ENCODE data around the gene STAC2. TPM values are rescaled to one million over a fixed set of nuclear protein-coding genes. Genes with fewer than 3 reads are reported as not detected.

STAC2 gene
- total and polyA plus RNA-seq, 2 of the 13 experiments (the other 11 are each of a cell fraction or from before 2014, with no cell fraction given) = not detected

DNA sequence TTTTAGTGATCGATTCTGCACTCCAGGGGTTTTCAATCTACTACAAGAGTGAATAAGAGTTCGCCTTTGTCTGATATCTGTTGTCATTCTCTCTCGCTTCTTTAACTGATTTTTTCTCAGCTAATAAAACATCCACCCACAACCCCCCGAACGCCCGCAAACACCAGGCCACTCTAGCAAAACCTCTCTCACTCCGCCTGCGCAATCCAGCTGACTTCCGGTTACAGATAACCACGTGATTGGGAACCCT, 26.0 kb downstream of the STAC2 start (continued):
- no peak for TF ChIP-seq SOX13 (IDR thresholded peaks at IDR 0.05)
- no peak for TF ChIP-seq SOX13 (CRISPR knock-in tag; conservative IDR thresholded peaks at IDR 0.05 in 1 of 2, IDR thresholded peaks at IDR 0.05 in 1 of 2)
- TF ChIP-seq, protein P1, sequence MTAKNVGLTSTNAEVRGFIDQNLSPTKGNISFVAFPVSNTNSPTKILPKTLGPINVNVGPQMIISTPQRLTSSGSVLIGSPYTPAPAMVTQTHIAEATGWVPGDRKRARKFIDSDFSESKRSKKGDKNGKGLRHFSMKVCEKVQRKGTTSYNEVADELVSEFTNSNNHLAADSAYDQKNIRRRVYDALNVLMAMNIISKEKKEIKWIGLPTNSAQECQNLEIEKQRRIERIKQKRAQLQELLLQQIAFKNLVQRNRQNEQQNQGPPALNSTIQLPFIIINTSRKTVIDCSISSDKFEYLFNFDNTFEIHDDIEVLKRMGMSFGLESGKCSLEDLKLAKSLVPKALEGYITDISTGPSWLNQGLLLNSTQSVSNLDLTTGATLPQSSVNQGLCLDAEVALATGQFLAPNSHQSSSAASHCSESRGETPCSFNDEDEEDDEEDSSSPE (CRISPR knock-in tag; IDR thresholded peaks at IDR 0.05) = peak; percentile 10; the same call in 1 of the 2 replicates
- 0 out of 2 replicates have a peak, but pooled peaks have one; percentile 1 for TF ChIP-seq ZNF20 (CRISPR knock-in tag; IDR thresholded peaks at IDR 0.05)
- TF ChIP-seq, protein P2, sequence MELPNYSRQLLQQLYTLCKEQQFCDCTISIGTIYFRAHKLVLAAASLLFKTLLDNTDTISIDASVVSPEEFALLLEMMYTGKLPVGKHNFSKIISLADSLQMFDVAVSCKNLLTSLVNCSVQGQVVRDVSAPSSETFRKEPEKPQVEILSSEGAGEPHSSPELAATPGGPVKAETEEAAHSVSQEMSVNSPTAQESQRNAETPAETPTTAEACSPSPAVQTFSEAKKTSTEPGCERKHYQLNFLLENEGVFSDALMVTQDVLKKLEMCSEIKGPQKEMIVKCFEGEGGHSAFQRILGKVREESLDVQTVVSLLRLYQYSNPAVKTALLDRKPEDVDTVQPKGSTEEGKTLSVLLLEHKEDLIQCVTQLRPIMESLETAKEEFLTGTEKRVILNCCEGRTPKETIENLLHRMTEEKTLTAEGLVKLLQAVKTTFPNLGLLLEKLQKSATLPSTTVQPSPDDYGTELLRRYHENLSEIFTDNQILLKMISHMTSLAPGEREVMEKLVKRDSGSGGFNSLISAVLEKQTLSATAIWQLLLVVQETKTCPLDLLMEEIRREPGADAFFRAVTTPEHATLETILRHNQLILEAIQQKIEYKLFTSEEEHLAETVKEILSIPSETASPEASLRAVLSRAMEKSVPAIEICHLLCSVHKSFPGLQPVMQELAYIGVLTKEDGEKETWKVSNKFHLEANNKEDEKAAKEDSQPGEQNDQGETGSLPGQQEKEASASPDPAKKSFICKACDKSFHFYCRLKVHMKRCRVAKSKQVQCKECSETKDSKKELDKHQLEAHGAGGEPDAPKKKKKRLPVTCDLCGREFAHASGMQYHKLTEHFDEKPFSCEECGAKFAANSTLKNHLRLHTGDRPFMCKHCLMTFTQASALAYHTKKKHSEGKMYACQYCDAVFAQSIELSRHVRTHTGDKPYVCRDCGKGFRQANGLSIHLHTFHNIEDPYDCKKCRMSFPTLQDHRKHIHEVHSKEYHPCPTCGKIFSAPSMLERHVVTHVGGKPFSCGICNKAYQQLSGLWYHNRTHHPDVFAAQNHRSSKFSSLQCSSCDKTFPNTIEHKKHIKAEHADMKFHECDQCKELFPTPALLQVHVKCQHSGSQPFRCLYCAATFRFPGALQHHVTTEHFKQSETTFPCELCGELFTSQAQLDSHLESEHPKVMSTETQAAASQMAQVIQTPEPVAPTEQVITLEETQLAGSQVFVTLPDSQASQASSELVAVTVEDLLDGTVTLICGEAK (IDR thresholded peaks at IDR 0.05) = 0 out of 2 replicates have a peak, but pooled peaks have one; percentile 10
- TF ChIP-seq, protein P2 (CRISPR knock-in tag; IDR thresholded peaks at IDR 0.05) = no peak
- peak; percentile 20; the same call in 1 of the 2 replicates for TF ChIP-seq FOXA3 (CRISPR knock-in tag; IDR thresholded peaks at IDR 0.05)
- TF ChIP-seq, protein P3, sequence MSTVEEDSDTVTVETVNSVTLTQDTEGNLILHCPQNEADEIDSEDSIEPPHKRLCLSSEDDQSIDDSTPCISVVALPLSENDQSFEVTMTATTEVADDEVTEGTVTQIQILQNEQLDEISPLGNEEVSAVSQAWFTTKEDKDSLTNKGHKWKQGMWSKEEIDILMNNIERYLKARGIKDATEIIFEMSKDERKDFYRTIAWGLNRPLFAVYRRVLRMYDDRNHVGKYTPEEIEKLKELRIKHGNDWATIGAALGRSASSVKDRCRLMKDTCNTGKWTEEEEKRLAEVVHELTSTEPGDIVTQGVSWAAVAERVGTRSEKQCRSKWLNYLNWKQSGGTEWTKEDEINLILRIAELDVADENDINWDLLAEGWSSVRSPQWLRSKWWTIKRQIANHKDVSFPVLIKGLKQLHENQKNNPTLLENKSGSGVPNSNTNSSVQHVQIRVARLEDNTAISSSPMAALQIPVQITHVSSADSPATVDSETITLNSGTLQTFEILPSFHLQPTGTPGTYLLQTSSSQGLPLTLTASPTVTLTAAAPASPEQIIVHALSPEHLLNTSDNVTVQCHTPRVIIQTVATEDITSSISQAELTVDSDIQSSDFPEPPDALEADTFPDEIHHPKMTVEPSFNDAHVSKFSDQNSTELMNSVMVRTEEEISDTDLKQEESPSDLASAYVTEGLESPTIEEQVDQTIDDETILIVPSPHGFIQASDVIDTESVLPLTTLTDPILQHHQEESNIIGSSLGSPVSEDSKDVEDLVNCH (CRISPR knock-in tag; IDR thresholded peaks at IDR 0.05) = no peak
- 0 out of 2 replicates have a peak, but pooled peaks have one; percentile 4 for TF ChIP-seq GFI1 (CRISPR knock-in tag; IDR thresholded peaks at IDR 0.05; ENCODE audit: borderline replicate concordance)
- peak; percentile 94 for TF ChIP-seq POLR2G (IDR thresholded peaks at IDR 0.05; ENCODE audit: low read depth, low read length)
- 0 out of 2 replicates have a peak, but pooled peaks have one; percentile 1 for TF ChIP-seq ZNF558 (CRISPR knock-in tag; IDR thresholded peaks at IDR 0.05; ENCODE audit: borderline replicate concordance)
- TF ChIP-seq, protein P4, sequence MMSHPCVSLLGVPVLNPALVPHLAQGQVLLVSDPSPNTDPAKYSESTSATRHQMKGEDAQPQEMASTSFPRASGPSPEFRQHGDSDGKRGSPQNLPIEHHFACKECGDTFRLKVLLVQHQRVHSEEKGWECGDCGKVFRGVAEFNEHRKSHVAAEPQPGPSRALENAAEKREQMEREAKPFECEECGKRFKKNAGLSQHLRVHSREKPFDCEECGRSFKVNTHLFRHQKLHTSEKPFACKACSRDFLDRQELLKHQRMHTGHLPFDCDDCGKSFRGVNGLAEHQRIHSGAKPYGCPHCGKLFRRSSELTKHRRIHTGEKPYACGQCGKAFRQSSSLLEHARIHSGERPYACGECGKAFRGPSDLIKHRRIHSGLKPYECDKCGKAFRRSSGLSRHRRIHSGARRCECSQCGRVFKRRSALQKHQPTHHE (CRISPR knock-in tag; IDR thresholded peaks at IDR 0.05; ENCODE audit: borderline replicate concordance) = peak; percentile 74
- peak; percentile 20; the same call in 1 of the 2 replicates for TF ChIP-seq HCFC1 (IDR thresholded peaks at IDR 0.05; ENCODE audit: low read depth, low read length)
- no peak; the same call in 1 of the 2 replicates for TF ChIP-seq GTF2F1 (IDR thresholded peaks at IDR 0.05; ENCODE audit: low read length)
- peak; percentile 16; the same call in 1 of the 2 replicates for TF ChIP-seq ZSCAN9 (CRISPR knock-in tag; IDR thresholded peaks at IDR 0.05; ENCODE audit: borderline replicate concordance)
